ENCODE measurements around the gene RMDN3. TPM values are rescaled to one million over a fixed set of nuclear protein-coding genes. Genes with fewer than 3 reads are reported as not detected.

The RMDN3 gene
- total RNA-seq, 1 experiment from 2014 or later, result 19.6 TPM

DNA sequence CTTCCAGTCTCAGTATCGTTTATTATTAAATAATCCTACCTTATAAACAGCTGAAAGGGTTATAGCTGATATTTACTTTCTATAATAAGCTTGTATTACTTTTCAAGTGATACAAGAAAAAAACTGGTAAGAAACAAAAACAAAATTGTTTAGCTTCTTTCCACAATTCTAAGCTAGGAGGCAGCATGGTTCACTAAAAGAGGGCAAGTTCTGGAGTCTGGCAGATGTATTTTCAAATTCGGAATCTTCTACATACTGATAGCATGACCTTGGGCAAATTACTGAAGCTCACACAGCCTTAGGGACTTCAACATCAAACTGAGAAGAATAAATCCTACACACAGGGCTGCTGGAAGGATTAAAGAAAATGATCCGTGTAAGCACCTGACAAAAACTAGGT lies 30.1 kb upstream of the RMDN3 start:
- Histone ChIP-seq H3K27ac (no peak overlapping the region), H3K9me3 (replicated peaks) (no peaks in the 10 kb centered on the region), H3K27me3 (no peaks in the 10 kb centered on the region), H3K4me1 (peaks cover 22% of the 10 kb centered on the region), H3K36me3 (no peaks in the 10 kb centered on the region; the same call in none of the 2 replicates), H3K4me3 (no peak overlapping the region)
- DNase-seq, result no peak

DNA sequence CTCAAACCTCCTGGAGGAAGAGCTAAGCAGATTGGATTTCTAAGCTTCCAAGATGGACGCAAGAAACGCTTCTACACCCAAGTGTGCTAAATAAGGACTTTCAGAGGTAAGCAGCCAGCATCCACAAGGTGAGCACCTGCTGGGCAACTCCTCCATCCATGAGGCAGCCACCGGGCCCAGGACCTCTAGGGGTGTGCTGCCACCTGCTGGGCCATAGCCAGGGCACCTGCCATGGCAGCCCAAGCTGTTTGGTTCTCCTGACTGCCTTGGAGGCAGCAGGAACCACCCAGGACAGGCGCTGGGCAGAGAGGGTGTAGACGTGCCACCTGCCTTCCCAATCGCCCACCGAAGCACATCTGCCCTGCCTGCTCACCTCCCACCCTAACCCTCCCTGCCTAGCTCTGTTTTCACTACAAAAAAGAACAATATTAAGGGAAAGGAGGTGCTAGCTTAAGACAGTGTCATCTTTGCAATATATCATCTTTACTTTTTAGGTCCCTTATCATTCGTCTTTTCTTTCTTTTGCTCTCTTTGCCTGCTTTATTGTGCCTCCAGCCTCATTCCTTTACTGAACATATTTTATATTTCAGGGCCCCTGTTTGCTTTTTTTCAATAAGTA lies 27.7 kb upstream of the RMDN3 start:
- Histone ChIP-seq H3K36me3 (peaks cover 4% of the 10 kb centered on the region), H3K27me3 (no peaks in the 10 kb centered on the region), H3K4me1 (peaks cover 7% of the 10 kb centered on the region), H3K9me3 (replicated peaks) (no peaks in the 10 kb centered on the region), H3K4me3 (no peak overlapping the region), H3K27ac (no peak overlapping the region)
- peak; percentile 49 to 70 for DNase-seq

DNA sequence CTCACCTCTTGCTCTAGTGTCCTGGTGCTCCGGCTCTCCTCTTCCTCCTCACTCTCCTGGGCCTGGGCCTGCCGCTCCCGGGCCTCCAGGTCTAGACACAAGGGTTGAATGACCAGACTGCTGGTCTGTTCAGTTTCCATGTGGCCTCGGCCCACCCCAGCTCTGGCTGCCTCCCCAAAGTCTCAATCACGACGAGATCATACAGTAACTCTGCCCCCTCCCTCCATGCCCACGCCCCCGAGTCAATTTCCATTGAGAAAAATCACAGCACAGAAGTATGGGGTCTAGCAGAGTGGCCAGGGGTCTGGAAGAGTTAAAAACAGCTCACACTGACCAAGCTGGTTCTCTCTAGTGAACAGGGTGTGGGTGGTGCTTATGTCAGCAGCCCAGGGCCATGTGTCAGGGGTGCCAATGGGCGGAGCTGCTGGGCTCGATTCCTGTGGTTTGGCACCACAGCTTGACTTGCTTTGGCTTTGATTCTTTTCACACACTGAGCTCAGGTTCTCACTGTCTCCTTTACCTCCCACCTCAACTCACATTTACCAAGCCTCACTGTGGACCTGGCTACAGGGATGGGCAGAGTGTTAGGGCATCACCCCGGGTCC lies 21.6 kb upstream of the RMDN3 start:
- Histone ChIP-seq H3K36me3 (peaks cover 9% of the 10 kb centered on the region), H3K9me3 (replicated peaks) (no peaks in the 10 kb centered on the region), H3K27me3 (no peaks in the 10 kb centered on the region), H3K4me3 (no peak overlapping the region), H3K4me1 (no peaks in the 10 kb centered on the region), H3K27ac (no peak overlapping the region)
- DNase-seq, result no peak

DNA sequence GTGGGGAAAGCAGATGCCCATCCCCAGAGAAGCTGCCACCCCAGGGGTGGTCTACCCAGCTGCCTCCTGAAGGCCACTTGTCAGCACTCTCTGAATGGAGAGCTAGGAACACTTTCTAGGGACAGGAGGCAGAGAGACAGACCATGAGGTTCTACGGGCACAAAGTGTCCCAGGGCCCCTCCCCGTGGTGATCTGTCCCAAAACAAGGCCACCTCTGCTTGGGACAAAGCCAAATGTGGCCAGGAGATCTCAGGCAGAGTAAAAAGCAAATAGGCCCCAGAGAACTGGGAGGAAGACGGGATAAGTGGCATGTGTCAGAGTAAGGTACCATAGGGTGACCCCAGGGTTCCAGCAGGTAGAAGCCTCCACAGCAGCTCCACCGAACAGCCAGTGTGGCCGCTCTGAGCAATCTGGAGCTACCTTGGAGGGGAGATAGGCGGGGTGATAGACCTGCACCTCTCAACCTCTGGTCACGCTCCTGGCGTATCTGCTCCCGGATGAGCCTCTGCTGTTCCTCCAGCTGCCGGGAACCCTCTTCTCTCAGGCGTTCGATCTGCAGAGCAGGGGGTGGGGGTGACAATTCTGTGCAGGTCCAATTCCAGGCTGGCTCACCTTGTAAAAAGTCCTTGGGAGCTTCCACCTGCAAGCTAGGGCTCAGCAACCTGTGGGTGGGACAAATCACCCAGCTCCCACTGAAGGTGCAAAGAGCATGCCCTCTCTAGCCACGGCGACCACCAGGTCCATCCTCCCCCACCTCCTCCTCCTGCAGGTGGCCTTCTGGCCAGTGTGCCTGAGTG lies 20.9 kb upstream of the RMDN3 start:
- H3K27me3 ChIP-seq, result no peaks in the 10 kb centered on the region
- H3K27ac ChIP-seq, result no peak overlapping the region
- H3K9me3 ChIP-seq (replicated peaks), result no peaks in the 10 kb centered on the region
- peaks cover 9% of the 10 kb centered on the region for H3K36me3 ChIP-seq
- DNase-seq, result no peak
- H3K4me3 ChIP-seq, result no peak overlapping the region
- H3K4me1 ChIP-seq, result peaks cover 2% of the 10 kb centered on the region; the same call in 1 of the 2 replicates

DNA sequence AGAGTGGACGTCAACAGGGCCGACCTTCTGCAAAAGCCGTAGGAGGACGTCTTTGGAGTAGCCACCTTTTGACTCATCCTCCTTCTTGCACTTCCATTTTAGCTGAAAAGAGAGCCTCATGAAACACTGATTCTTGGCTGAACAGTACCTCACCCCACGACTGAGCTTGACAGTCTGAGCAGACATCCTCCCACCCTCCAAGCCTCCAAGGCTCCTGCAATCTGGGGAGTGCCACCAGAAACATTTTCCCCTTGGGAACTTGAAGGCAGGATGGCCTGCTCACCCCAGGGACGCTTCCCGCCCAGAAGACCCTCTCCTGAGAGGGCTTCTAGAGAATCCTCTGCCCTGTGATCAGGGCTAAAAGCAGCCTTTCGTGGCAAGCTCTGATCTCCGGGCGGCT lies 20.0 kb upstream of the RMDN3 start:
- Histone ChIP-seq H3K4me3 (no peak overlapping the region), H3K27ac (no peak overlapping the region), H3K9me3 (replicated peaks) (no peaks in the 10 kb centered on the region), H3K4me1 (peaks cover 12% of the 10 kb centered on the region), H3K27me3 (no peaks in the 10 kb centered on the region), H3K36me3 (peaks cover 9% of the 10 kb centered on the region)
- DNase-seq, result no peak

DNA sequence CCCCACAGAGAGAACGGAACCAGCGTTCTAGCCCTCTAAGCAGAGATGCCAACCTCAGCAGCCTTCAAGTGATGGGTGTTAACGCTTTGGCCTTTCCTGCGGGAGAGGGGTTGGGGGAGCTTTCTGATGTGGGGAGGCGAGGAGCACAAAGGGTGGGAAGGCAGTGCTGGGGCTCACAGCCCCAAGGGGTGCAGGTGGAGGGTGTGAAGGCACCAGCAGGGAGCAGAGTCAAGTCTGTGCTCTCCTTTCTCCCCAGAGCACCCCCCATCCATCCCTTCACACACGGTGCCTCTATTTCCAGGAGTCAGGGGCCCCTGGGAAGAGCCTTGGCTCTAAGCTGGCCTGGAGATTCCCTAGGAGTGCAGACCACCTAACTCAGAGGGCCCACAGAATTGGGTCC lies 18.8 kb upstream of the RMDN3 start:
- H3K27ac ChIP-seq, result no peak overlapping the region
- DNase-seq, result no peak

DNA sequence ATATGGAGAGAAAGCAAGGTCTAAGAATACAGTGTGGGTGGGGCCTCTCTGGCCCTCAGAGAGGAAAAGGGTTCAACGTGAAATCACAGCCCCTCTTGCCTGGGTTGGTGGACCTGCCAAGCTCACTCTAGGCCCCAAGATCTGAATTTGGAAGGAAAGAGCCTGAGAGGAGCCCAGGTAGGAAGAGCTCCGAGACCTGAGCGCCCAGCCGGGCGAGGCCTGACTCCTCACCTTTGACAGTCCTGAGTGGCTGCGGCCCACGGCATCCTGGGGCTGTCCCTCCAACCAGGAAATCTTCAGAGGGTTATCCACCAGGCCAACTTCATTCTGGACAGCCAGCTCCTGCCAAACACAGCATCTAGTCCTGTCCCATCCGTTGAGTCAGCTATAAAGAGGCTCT lies 18.4 kb upstream of the RMDN3 start:
- Histone ChIP-seq H3K27ac (no peak overlapping the region), H3K36me3 (peaks cover 5% of the 10 kb centered on the region), H3K27me3 (no peaks in the 10 kb centered on the region), H3K9me3 (replicated peaks) (no peaks in the 10 kb centered on the region), H3K4me1 (peaks cover 27% of the 10 kb centered on the region), H3K4me3 (no peak overlapping the region)
- DNase-seq, result no peak

More for the DNA sequence above, 18.8 kb upstream of the RMDN3 start:
- no peaks in the 10 kb centered on the region for H3K27me3 ChIP-seq
- no peak overlapping the region for H3K4me3 ChIP-seq
- H3K4me1 ChIP-seq, result peaks cover 23% of the 10 kb centered on the region
- H3K36me3 ChIP-seq, result peaks cover 7% of the 10 kb centered on the region
- H3K9me3 ChIP-seq (replicated peaks), result no peaks in the 10 kb centered on the region

DNA sequence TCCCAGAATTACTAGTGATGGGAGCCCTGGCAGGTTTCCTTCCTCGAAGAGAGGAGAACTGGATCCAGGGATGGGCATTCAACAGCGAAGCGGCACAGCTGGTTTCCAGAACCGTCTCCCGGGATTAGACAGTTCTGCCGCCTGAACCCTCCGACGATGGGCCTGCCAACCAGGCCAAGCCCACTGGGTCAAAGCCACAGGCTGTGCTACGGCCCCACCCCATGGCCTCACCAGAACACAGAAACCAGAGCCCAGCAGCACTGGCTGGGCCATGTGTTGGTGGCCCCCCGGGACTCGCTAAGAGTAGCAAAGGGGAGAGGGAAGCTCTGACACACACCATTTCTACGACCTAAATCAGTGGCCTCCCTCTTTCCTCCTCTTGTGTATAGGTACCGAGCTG lies 17.0 kb upstream of the RMDN3 start:
- H3K36me3 ChIP-seq, result peaks cover 5% of the 10 kb centered on the region; the same call in 1 of the 2 replicates
- no peak overlapping the region for H3K27ac ChIP-seq
- H3K4me3 ChIP-seq, result no peak overlapping the region
- H3K27me3 ChIP-seq, result no peaks in the 10 kb centered on the region
- H3K9me3 ChIP-seq (replicated peaks), result no peaks in the 10 kb centered on the region
- no peak for DNase-seq
- H3K4me1 ChIP-seq, result peaks cover 32% of the 10 kb centered on the region

DNA sequence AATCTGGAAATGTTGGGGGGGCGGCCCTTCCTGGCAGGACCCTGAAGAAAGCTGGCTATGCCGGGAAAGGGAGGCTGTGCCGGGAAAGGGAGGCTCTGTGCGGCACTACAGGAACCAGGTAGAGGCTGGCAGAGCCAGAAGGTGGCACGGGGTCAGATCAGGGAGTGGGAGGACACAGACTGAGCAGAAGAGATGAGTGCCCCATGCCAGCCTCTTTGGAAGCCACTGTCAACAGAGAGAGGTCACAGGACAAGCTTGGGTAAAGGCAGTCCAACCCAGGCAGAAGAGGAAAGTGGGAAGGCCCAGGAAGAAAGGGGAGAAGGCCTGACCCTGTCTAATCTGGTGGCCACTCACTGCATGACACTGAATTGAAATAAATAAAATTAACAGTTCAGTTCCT lies 16.2 kb upstream of the RMDN3 start:
- peaks cover 5% of the 10 kb centered on the region; the same call in 1 of the 2 replicates for H3K36me3 ChIP-seq
- no peak overlapping the region for H3K27ac ChIP-seq
- H3K27me3 ChIP-seq, result no peaks in the 10 kb centered on the region
- H3K9me3 ChIP-seq (replicated peaks), result no peaks in the 10 kb centered on the region
- DNase-seq, result no peak
- no peak overlapping the region for H3K4me3 ChIP-seq
- peaks cover 32% of the 10 kb centered on the region for H3K4me1 ChIP-seq

DNA sequence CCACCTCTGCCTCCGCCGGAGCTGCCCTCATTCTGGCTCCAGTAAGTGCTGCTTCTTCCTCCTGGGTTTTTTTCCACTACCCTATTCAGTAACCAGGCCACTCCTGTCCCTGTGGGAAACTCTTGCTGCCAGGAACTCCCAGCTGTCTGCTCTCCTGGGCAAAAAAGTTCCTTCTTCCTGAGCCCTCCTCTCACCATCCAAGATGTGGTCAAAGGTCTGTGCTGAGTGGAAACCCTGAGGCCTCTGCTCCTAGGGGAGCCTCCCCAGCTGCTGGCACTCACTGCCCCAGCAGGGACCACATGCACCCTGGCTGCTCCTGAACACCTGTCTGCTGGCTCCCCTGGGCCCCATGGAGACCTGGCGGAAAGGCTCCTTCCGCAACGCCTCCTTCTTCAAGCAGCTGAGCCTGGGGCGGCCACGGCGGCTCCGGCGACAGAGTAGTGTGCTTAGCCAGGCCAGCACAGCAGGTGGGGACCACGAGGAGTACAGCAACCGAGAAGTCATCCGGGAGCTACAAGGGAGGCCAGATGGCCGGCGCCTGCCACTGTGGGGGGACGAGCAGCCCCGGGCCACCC lies 15.2 kb upstream of the RMDN3 start:
- H3K4me1 ChIP-seq, result peaks cover 36% of the 10 kb centered on the region
- no peak overlapping the region for H3K4me3 ChIP-seq
- H3K9me3 ChIP-seq (replicated peaks), result no peaks in the 10 kb centered on the region
- H3K27ac ChIP-seq, result peak overlapping the region; percentile 43
- DNase-seq, result peak; percentile 85 to 86
- no peaks in the 10 kb centered on the region for H3K27me3 ChIP-seq
- H3K36me3 ChIP-seq, result peaks cover 3% of the 10 kb centered on the region; the same call in 1 of the 2 replicates

DNA sequence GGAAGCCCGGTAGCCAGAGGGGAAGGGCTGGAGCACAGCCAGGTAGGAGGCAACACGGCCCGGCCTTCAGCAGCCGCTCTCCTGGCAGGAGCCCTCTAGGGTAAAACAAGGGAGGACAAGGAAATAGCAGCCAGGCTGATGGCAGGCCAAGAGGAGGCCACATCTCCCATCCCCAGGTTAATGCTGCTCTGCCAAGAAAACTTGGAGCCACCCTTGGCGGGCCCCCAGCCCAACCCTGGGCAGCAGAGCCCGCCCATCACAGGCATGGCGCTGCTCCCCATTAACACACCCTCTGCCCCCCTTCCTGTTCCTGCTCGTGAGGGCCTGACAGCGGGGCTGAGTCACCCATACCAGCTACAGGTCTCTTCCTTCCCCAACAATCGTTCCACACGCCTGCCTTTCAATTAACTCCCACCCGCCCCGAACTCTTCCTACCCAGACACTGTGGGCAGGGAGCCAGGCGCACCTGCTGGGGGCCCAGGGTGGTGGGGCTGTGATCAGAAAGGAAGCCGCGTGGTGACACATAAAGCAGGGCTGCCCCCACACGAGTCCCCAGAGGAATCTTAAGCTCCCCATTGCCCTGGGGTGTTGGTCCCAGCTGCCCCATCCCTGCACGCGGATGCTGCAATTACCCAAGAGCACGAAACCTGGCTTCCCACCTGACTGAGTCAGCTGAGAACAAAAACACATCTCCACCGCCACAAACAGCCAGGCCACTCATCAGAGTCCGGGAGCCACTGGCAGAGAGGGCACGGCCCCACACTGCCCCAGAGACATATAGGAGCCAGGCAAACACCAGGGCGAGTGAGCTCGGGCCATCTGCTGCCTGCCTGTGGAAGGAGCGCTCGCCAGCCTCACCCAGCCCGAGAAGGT lies 14.5 kb upstream of the RMDN3 start, which contains the start of gene C15orf62:
C15orf62 (plus strand) TSS at position 707 of the 873 bp plus-strand sequence. CDS start 516 bp downstream, outside the sequence.
- no peaks in the 10 kb centered on the region for H3K9me3 ChIP-seq (replicated peaks)
- H3K27me3 ChIP-seq, result no peaks in the 10 kb centered on the region
- H3K27ac ChIP-seq, result peak within 1 kb of the TSS; percentile 43
- DNase-seq, result peak; percentile 74 to 76
- H3K4me1 ChIP-seq, result peaks cover 38% of the 10 kb centered on the region
- H3K4me3 ChIP-seq, result peak within 1 kb of the TSS; percentile 28
- H3K36me3 ChIP-seq, result peaks cover 2% of the 10 kb centered on the region; the same call in 1 of the 2 replicates

DNA sequence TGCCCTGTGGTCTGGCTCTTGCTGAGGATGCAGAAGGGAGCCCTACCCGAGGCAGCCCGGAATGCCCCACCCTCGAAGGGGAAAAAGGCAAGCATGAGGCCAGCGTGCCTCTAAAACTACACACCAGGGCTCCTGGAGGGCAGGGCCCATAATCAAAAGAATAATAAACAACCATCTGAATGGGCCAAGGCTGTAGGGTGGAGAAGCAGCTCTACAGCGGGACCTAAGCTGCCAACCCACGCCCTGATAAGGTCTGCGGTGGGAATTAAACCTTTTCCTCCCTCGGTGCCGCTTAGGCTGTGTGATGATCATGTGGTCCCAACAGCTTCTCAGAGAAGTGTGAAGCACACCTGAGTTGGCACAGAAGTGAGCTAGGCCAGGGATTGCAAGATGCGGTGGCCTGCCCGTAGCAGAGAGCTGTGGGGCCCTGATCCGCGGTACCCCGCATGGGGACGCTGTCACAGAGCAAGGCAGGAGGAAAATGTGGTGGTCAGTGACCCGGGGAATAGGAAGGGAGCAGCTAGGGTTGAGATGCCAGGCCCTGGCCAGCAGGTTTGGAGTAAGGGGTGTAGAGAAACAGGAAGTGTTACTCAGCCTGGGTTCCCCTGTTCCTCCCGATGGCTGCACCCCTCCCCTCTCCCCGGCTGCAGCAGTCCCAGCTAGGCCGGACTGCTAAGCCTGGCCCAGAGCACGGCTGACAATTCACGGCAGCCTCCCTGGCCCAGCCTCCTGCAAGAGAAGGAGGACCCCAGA lies 13.6 kb upstream of the RMDN3 start:
- no peaks in the 10 kb centered on the region for H3K27me3 ChIP-seq
- peak overlapping the region; percentile 28 for H3K4me3 ChIP-seq
- DNase-seq, result no peak
- H3K4me1 ChIP-seq, result peaks cover 38% of the 10 kb centered on the region
- 0 out of 2 replicates have a peak, but pooled peaks cover 2% of the 10 kb centered on the region for H3K36me3 ChIP-seq
- H3K9me3 ChIP-seq (replicated peaks), result no peaks in the 10 kb centered on the region
- peak overlapping the region; percentile 43 for H3K27ac ChIP-seq

DNA sequence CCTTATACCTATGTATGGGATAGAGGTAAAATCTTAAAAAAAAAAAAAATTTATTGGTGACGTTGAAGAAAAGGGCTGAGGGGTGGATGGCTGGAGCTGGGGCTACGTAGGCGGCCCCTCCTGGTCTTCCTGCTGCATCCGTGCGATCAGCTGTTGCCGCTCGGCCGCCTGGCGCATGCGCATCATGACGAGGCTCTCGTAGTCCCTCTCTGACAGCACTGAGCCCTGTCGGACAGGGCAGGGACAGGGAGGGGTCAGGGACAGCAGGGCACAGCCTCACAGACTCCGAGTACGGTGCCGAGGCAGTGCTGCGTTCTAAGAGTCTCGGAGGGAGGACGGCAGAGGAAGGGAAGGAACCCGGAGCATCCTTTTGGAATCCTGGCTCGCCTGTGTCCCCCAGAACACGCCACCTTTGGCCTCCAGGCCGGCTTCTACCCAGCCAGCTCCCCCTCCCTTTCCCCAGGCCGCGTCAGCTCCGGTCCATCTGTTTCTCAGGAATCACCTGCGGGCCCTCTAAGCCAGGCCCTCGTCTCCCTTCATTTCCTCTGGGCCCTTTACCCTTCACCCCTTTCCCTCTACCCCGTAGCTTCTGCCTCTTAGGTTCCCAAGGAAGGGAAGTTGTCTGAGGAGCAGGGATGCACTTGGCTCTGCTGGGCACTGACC lies 12.9 kb upstream of the RMDN3 start:
- no peaks in the 10 kb centered on the region for H3K36me3 ChIP-seq
- no peak overlapping the region for H3K27ac ChIP-seq
- peaks cover 38% of the 10 kb centered on the region for H3K4me1 ChIP-seq
- no peaks in the 10 kb centered on the region for H3K9me3 ChIP-seq (replicated peaks)
- H3K27me3 ChIP-seq, result no peaks in the 10 kb centered on the region
- no peak overlapping the region for H3K4me3 ChIP-seq
- DNase-seq, result no peak
